HCT116 (cell line): Measurements from ENCODE around the gene SNED1. TPM values are rescaled to one million over a fixed set of nuclear protein-coding genes. Genes with fewer than 3 reads are reported as not detected.

ENCODE experiments used
- ATAC-seq: fragments of 200-7000 bp; cut with Tn5 transposase; 2 replicates; pipeline ENCODE4 v1.9.1; 2020; ENCODE audit warnings: mild to moderate bottlenecking, moderate library complexity
- BruUV-seq: library from RNA; stranded (reverse); fragments of 400-500 nt; replicated peaks from 2 replicates; lab custom pipeline; 2021; lab: Mats Ljungman, UMichigan
- CTCF ChIA-PET: fragments of 300-600 bp; sonication (Branson Sonifier 250); formaldehyde crosslinking; loops from one replicate; lab custom pipeline; 2021; ENCODE audit warnings: antibody characterized with exemption; lab: Charles Lee
- POLR2A ChIA-PET: fragments of 300-600, 350-600 bp; sonication (Branson Sonifier 250); formaldehyde crosslinking; loops from one replicate; lab custom pipeline; 2021; ENCODE audit warnings: antibody characterized with exemption; lab: Charles Lee
- RAD21 ChIA-PET, 2 experiments: fragments of 300-600 bp; sonication (Branson Sonifier 250); formaldehyde crosslinking; loops; one replicate each; lab custom pipeline; 2023; ENCODE audit warnings: low total read pairs in 2 of 2; ENCODE audit not compliant: uncharacterized antibody in 2 of 2, unreplicated experiment in 2 of 2, low non-redundant PET in 1 of 2; lab: Charles Lee
- DNase-seq: peaks from one replicate; pipeline ENCODE4 v3.0.0-alpha.2; 2010; ENCODE audit warnings: low read depth, low spot score
- H2AFZ ChIP-seq: fragments of 200-600 bp; shearing (Covaris generic), sonication (generic); 2 replicates; pipeline ENCODE4 v1.6.1; 2017; ENCODE audit warnings: low read depth, mixed run types, mixed read lengths, antibody characterized with exemption, low read length; ENCODE audit not compliant: poor library complexity, severe bottlenecking
- H3K27ac ChIP-seq: 2 replicates; pipeline ENCODE4 v1.5.1; 2012; ENCODE audit warnings: low read depth, low read length
- H3K27me3 ChIP-seq: fragments of 200-600 bp; sonication (generic); 2 replicates; pipeline ENCODE4 v1.6.1; 2016; ENCODE audit warnings: mixed run types, low read length, mixed read lengths; ENCODE audit not compliant: insufficient read depth
- H3K36me3 ChIP-seq, 2 experiments: fragments of 200-500 bp in 1 of 2; fragments of 200-600 bp in 1 of 2; sonication (Bioruptor generic) in 1 of 2; sonication (generic) in 1 of 2; 2 replicates each; pipeline versions ENCODE4 v1.5.1 to v1.6.1; 2014 to 2016; ENCODE audit warnings: low read length in 2 of 2, inconsistent platforms in 1 of 2, mixed read lengths in 1 of 2, mixed run types in 1 of 2; ENCODE audit not compliant: insufficient read depth in 2 of 2, control insufficient read depth in 1 of 2
- H3K4me1 ChIP-seq, 2 experiments: fragments of 200-600 bp in 1 of 2; sonication (generic) in 1 of 2; 2 replicates each; pipeline versions ENCODE4 v1.5.1 to v1.6.1; 2012 to 2017; ENCODE audit warnings: low read length in 2 of 2, inconsistent platforms in 1 of 2, mild to moderate bottlenecking in 1 of 2, mixed read lengths in 1 of 2, mixed run types in 1 of 2, moderate library complexity in 1 of 2; ENCODE audit not compliant: insufficient read depth in 2 of 2, control insufficient read depth in 1 of 2
- H3K4me2 ChIP-seq: fragments of 200-600 bp; sonication (generic); 2 replicates; pipeline ENCODE4 v1.6.1; 2017; ENCODE audit warnings: mixed run types, low read length, mixed read lengths
- H3K4me3 ChIP-seq, 2 experiments: fragments of 200-600 bp in 1 of 2; sonication (generic) in 1 of 2; replicated peaks in 1 of 2; 2 replicates each; pipeline ENCODE4 v1.5.1; 2011 to 2016; ENCODE audit warnings: low read length in 2 of 2, control low read depth in 1 of 2, low read depth in 1 of 2, mild to moderate bottlenecking in 1 of 2, mixed read lengths in 1 of 2, mixed run types in 1 of 2
- H3K79me2 ChIP-seq: fragments of 200-600 bp; sonication (generic); 2 replicates; pipeline ENCODE4 v1.6.1; 2017; ENCODE audit warnings: mild to moderate bottlenecking, mixed run types, low read length, moderate library complexity, mixed read lengths; ENCODE audit not compliant: insufficient read depth
- H3K9ac ChIP-seq: fragments of 200-600 bp; sonication (generic); 2 replicates; pipeline ENCODE4 v1.6.1; 2016; ENCODE audit warnings: low read length, mixed read lengths
- H3K9me2 ChIP-seq: fragments of 200-600 bp; sonication (generic), shearing (Covaris generic); 2 replicates; pipeline ENCODE4 v1.6.1; 2017; ENCODE audit warnings: mixed run types, mild to moderate bottlenecking, moderate library complexity; ENCODE audit not compliant: insufficient read depth
- H3K9me3 ChIP-seq, 2 experiments: fragments of 200-500 bp in 1 of 2; fragments of 200-600 bp in 1 of 2; sonication (Bioruptor generic) in 1 of 2; sonication (generic) in 1 of 2; 2 replicates each; pipeline ENCODE4 v1.6.1; 2014 to 2017; ENCODE audit warnings: low read length in 2 of 2, mixed read lengths in 2 of 2, inconsistent platforms in 1 of 2, low read depth in 1 of 2, mild to moderate bottlenecking in 1 of 2, mixed run types in 1 of 2, moderate library complexity in 1 of 2; ENCODE audit not compliant: control insufficient read depth in 1 of 2, insufficient read depth in 1 of 2
- H4K20me1 ChIP-seq: fragments of 200-600 bp; sonication (generic), shearing (Covaris generic); 2 replicates; pipeline ENCODE4 v1.6.1; 2017; ENCODE audit warnings: mixed run types, mild to moderate bottlenecking, moderate library complexity; ENCODE audit not compliant: insufficient read depth
- CEBPB ChIP-seq: IDR thresholded peaks from 2 replicates; pipeline ENCODE4 v1.6.1; 2012; ENCODE audit warnings: low read depth
- CTCF ChIP-seq, 3 experiments: fragments of 200-600 bp in 1 of 3; sonication (generic) in 1 of 3; IDR thresholded peaks in 2 of 3; conservative IDR thresholded peaks in 1 of 3; 2 replicates each; pipeline ENCODE4 v1.5.1; 2012 to 2017; ENCODE audit warnings: low read depth in 2 of 3, low read length in 2 of 3, antibody characterized with exemption in 1 of 3, borderline replicate concordance in 1 of 3, control low read depth in 1 of 3, mild to moderate bottlenecking in 1 of 3, mixed read lengths in 1 of 3, mixed run types in 1 of 3, moderate library complexity in 1 of 3; ENCODE audit not compliant: insufficient read depth in 1 of 3
- EGR1 ChIP-seq: IDR thresholded peaks from 2 replicates; pipeline ENCODE4 v1.6.1; 2012; ENCODE audit warnings: low read depth
- EZH2 ChIP-seq: fragments of 200-600 bp; sonication (generic); IDR thresholded peaks from 2 replicates; pipeline ENCODE4 v1.6.1; 2017; ENCODE audit warnings: antibody characterized with exemption, mixed run types
- FOSL1 ChIP-seq: IDR thresholded peaks from 2 replicates; pipeline ENCODE4 v1.6.1; 2012; ENCODE audit warnings: low read depth
- JUND ChIP-seq: IDR thresholded peaks from 2 replicates; pipeline ENCODE4 v1.6.1; 2012
- MAX ChIP-seq: IDR thresholded peaks from 2 replicates; pipeline ENCODE4 v1.6.1; 2012
- POLR2A ChIP-seq: IDR thresholded peaks from 2 replicates; pipeline ENCODE4 v1.7.0; 2011; ENCODE audit warnings: borderline replicate concordance; ENCODE audit not compliant: insufficient read depth, insufficient read length; ENCODE audit errors: extremely low read depth
- POLR2AphosphoS5 ChIP-seq: IDR thresholded peaks from 2 replicates; pipeline ENCODE4 v1.6.1; 2011; ENCODE audit warnings: mild to moderate bottlenecking, low read depth, low read length, moderate library complexity
- SIN3A ChIP-seq: IDR thresholded peaks from 2 replicates; pipeline ENCODE4 v1.6.1; 2012; ENCODE audit warnings: low read depth
- SP1 ChIP-seq: IDR thresholded peaks from 2 replicates; pipeline ENCODE4 v1.6.1; 2012; ENCODE audit warnings: low read depth
- TCF7L2 ChIP-seq: IDR thresholded peaks from 2 replicates; pipeline ENCODE4 v1.7.0; 2011; ENCODE audit warnings: borderline replicate concordance, inconsistent platforms; ENCODE audit not compliant: insufficient read depth, insufficient read length; ENCODE audit errors: extremely low read depth
- YY1 ChIP-seq: IDR thresholded peaks from 2 replicates; pipeline ENCODE4 v1.6.1; 2011; ENCODE audit warnings: low read length, low read depth, moderate library complexity, mild to moderate bottlenecking; ENCODE audit not compliant: insufficient replicate concordance; ENCODE audit errors: extremely low read depth
- intact Hi-C: fragments of 100-400 bp; cut with micrococcal nuclease; formaldehyde crosslinking; loops from 2 replicates; pipeline ENCODE4 v1.10.0; 2022
- total RNA-seq: library from RNA; stranded (reverse); gene quantifications from one replicate; pipeline ENCODE4 v1.2.1, GENCODE V29; 2021; ENCODE audit not compliant: unreplicated experiment

Gene SNED1
- total RNA-seq, 1 experiment from 2014 or later, result 9.6 TPM

- H4K20me1 ChIP-seq, result no peaks in the 10 kb centered on the region
- BruUV-seq, result no TSS peak
- ATAC-seq (no peak), DNase-seq (no peak)
- H3K9me3 ChIP-seq, result no peaks in the 10 kb centered on the region
- H3K36me3 ChIP-seq, result no peaks in the 10 kb centered on the region
- H3K9me2 ChIP-seq, result 0 out of 2 replicates have a peak, but pooled peaks cover 2% of the 10 kb centered on the region
- intact Hi-C loops, result no loop called here
- RAD21 ChIA-PET, result no interaction called here
- POLR2A ChIA-PET, result no interaction called here
- no peak overlapping the region for H3K9ac ChIP-seq
- H3K4me2 ChIP-seq, result no peak overlapping the region
- no peak overlapping the region for H3K4me3 ChIP-seq
- no peaks in the 10 kb centered on the region for H3K27me3 ChIP-seq
- H3K79me2 ChIP-seq, result no peaks in the 10 kb centered on the region
- H3K4me1 ChIP-seq, result no peaks in the 10 kb centered on the region
- no peak for TF ChIP-seq POLR2A
- TF ChIP-seq SIN3A, result no peak
- no peak for TF ChIP-seq SP1
- no peak for TF ChIP-seq CTCF (IDR thresholded peaks at IDR 0.05 in 2 of 3, conservative IDR thresholded peaks at IDR 0.05 in 1 of 3; ENCODE audit: borderline replicate concordance in 1 of 3, insufficient read depth in 1 of 3, low read depth in 2 of 3, low read length in 2 of 3)
- no peak for TF ChIP-seq YY1
- no peak for TF ChIP-seq EGR1
- no peak for TF ChIP-seq FOSL1
- TF ChIP-seq CEBPB, result no peak
- TF ChIP-seq TCF7L2, result no peak
- TF ChIP-seq JUND, result no peak
- no peak for TF ChIP-seq MAX
- no peak for TF ChIP-seq POLR2AphosphoS5
- TF ChIP-seq EZH2, result no peak
- H3K27ac ChIP-seq, result no peak overlapping the region
- CTCF ChIA-PET, result no interaction called here
- no peak overlapping the region for H2AFZ ChIP-seq
These were observed 45.2 kb downstream of the SNED1 start for GRCh38 chr2:241043581-241043980.
